ENCODE measurements around the gene LYZ. TPM values are rescaled to one million over a fixed set of nuclear protein-coding genes. Genes with fewer than 3 reads are reported as not detected.

The LYZ gene
- polyA plus RNA-seq, 1 donor from 2014 or later = 9.2 TPM

DNA sequence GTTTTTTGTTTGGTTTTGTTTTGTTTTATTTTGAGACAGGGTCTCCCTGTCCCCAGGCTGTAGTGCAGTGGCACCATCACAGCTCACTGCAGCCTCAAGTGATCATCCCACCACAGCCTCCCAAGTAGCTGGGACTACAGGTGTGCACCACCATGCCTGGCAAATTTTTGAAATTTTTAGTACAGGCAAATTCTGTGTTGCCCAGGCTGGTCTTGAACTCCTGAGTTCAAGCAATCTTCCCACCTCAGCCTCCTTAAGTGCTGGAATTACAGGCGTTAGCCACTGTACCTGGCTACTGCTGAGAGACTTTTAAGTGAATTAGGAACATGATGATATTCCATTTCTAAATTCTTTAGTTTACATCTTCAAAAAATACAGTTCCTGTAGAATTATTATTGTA is 2.6 kb downstream of the LYZ start:
- no peak overlapping the region for H3K4me3 Mint-ChIP-seq
- no peaks in the 10 kb centered on the region for H3K36me3 Mint-ChIP-seq
- peaks cover 3 to 7% (median 6%) of the 10 kb centered on the region in 3 donors for H3K4me1 Mint-ChIP-seq
- no peaks in the 10 kb centered on the region for H3K9me3 Mint-ChIP-seq
- H3K27me3 Mint-ChIP-seq = peaks cover 2% of the 10 kb centered on the region
- H3K27ac Mint-ChIP-seq = no peak overlapping the region

DNA sequence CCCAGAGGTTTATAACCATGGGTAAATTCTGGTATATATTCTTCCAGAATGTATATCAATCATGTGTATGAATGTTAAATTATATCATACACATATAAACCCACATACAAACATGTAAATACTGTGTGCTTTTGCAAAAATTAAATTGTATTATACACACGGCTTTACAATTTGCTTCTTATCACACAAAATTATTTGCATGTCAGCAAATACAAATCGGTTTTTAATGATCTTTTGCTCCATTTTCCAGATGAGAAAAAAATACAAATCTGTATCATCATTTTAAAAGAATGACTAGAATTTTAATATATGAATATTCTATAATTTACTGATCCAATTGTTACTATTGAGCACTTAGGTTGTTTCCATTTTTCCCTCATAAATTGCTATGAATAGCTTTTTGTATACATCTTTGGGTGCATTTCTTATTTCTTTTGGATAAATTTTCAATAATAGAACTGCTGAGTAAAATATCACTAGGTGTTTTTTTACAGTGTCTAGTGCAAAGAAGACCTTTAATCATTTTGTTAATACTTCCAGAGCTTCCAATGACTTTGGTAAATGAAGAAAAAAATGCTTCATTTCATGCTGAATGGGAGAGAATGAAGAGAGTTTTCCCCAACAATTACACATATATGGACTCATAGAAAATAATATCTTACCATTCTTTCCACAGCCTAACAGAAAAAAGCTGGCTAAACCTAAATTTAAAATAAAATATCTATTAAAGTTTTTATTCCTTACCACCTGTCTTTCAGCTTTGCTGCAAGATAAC is 3.5 kb downstream of the LYZ start:
- Mint-ChIP-seq H3K4me3 (no peak overlapping the region), H3K4me1 (peaks cover 3 to 7% (median 6%) of the 10 kb centered on the region in 3 donors), H3K27me3 (peaks cover 2% of the 10 kb centered on the region), H3K27ac (no peak overlapping the region), H3K9me3 (no peaks in the 10 kb centered on the region), H3K36me3 (no peaks in the 10 kb centered on the region)

DNA sequence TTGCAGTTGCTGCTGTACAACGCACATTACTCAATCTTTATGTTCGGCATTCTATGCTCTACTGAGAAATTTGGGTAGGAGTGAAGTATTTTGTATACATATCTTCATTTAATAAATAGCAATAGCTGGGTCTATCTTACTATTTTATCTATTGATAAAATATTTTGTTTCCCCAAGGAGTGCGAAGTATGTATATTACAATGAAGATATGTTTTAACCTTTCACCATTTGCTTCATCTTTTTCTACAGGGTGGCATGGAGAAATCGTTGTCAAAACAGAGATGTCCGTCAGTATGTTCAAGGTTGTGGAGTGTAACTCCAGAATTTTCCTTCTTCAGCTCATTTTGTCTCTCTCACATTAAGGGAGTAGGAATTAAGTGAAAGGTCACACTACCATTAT is 4.7 kb downstream of the LYZ start:
- H3K9me3 Mint-ChIP-seq = no peaks in the 10 kb centered on the region
- no peak overlapping the region for H3K4me3 Mint-ChIP-seq
- H3K27me3 Mint-ChIP-seq = peaks cover 2% of the 10 kb centered on the region
- peaks cover 6 to 10% (median 9%) of the 10 kb centered on the region in 3 donors for H3K4me1 Mint-ChIP-seq
- no peak overlapping the region for H3K27ac Mint-ChIP-seq
- H3K36me3 Mint-ChIP-seq = no peaks in the 10 kb centered on the region

DNA sequence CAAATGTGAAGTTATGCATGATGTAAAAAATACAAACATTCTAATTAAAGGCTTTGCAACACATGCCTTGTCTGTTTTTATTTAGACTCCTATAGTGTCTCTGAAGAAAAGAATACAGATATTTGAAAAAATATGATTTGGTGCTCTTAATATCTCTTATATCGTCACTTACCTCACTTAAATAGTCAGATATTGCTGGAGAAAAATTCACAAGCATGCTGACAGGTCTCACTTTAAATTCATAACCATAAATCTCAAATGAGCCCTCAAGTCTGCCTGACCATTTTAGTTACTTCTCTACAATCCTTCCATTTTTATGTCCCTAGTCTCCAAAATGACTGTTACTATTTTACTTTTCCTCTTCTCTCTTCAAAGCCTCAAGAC is 6.0 kb downstream of the LYZ start:
- Mint-ChIP-seq H3K27ac (no peak overlapping the region), H3K36me3 (no peaks in the 10 kb centered on the region), H3K27me3 (peaks cover 2% of the 10 kb centered on the region), H3K9me3 (no peaks in the 10 kb centered on the region), H3K4me3 (no peak overlapping the region), H3K4me1 (peaks cover 6 to 8% (median 7%) of the 10 kb centered on the region in 3 donors)

DNA sequence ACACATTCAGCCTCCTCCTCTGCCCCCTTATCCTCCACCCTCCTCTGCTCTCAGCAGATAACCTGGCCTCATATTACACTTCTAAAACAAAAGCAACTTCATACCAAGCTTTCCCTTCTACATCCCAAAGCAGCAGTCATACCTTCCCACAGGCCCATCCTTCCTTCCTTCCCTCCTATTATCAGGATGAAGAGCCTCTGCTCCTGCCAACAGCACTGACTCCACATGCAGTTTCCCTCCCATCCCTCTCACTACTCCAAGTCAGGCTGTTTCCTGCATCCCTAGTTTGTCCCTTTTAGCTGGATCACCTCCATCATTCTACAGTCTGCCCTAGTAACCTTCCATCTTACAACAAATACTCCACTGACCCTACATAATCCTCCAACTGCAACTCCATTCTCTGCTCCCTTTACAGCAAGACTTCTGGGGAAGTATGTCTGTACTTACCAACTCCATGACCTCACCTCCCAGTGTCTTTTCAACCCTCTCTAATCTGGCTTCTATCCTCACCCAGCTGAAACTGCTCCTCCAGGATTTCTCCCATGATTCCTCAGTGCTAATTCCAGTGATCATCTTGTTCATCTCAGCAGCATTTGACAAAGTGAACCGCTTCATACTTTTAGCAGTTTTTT is 6.5 kb downstream of the LYZ start:
- H3K4me3 Mint-ChIP-seq = no peak overlapping the region
- H3K9me3 Mint-ChIP-seq = no peaks in the 10 kb centered on the region
- H3K36me3 Mint-ChIP-seq = no peaks in the 10 kb centered on the region
- no peak overlapping the region for H3K27ac Mint-ChIP-seq
- peaks cover 10 to 13% (median 10%) of the 10 kb centered on the region in 3 donors for H3K4me1 Mint-ChIP-seq
- H3K27me3 Mint-ChIP-seq = peaks cover 2% of the 10 kb centered on the region

DNA sequence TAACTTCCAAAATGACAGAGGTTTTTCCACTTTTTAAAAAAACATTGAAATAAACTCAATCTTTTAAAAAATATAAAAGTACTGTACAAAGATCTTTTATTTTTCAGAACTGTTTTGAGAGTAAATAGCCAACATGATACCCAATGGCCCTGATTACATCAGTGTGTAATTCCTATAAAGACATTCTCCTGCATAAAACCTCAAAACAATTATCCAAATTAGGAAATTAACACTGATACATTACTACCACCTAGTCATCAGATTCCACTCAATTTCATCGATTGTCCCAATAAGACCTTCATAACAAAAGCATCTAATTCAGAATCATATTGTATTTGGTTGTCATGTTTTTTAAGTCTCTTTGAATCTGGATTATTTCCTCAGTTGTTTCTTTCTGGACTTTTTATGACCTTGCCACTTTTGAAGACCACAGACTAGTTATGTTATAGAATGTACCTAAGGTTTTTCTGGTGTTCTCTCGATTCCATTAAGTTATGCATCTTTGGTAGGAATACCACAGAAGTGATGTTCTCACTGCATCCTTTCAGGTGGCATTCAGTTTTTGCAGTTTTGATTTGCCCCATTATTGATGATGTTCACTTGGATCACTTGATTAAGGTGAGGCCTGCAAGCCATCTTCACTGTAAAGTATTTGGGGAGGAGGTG is 7.3 kb downstream of the LYZ start:
- H3K4me1 Mint-ChIP-seq = peaks cover 13 to 18% (median 14%) of the 10 kb centered on the region in 3 donors
- H3K4me3 Mint-ChIP-seq = no peak overlapping the region
- no peak overlapping the region for H3K27ac Mint-ChIP-seq
- no peaks in the 10 kb centered on the region for H3K9me3 Mint-ChIP-seq
- H3K36me3 Mint-ChIP-seq = no peaks in the 10 kb centered on the region
- peaks cover 2% of the 10 kb centered on the region for H3K27me3 Mint-ChIP-seq

DNA sequence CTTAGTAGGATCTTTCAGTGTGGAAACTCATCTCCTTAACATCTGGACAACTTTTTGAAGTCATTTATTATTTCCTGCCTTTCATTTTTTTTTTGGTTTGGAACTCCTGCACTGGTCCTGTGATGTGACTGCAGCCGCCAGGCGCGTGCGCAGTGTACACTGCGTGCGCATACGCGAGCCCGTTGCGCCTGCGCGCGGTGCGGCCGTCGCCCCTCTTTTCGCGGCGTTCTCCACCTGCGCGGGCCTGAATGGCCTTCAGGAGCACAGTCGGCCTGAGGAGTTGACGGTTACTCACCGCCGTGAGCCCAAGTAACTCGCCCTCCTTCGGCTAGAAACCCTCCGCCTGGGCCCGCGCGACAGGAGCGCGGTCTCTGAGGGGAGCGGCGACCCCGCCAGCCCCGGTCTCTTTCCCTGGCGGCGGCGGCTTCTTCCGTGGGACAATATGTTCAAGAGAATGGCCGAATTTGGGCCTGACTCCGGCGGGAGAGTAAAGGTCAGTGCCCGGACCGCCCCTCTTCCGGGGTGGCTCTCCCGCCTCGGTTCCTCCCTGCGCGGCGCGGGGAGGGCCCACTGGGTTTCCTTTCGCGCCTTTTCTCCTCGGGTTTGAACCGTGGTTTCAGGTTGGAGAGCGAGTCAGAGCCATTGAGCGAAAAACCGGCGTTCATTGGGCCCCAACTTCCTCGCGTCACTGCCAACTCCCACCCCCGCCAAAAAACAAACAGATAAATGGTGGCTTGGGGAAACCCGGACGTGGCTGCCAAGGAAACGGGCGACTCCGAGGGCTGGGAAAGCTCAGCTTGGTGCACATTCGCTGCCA is 11.6 kb downstream of the LYZ start, which contains the start of gene YEATS4:
Gene YEATS4 (plus strand): TSS at position 213 of the 817 bp plus-strand sequence. CDS start 230 bp downstream, at position 443.
- Mint-ChIP-seq H3K36me3 (no peaks in the 10 kb centered on the region), H3K27me3 (no peaks in the 10 kb centered on the region), H3K4me1 (peaks cover 16 to 22% (median 18%) of the 10 kb centered on the region in 3 donors)

DNA sequence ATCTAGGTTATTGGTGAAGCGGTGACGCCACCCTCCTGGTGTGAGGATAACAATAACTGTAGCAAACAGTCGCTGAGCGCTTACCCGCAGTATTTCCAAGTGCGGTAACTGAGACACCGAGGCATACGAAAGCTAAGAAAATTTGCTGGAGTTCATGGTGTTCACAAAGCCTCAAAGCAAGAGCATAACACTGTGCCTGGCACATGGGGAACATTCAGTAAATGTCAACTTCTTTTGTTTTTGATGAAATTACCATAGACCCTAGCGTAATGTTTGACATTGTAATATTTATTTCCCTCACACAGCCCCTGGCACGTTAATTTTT is 12.1 kb downstream of the LYZ start:
- H3K9me3 Mint-ChIP-seq = no peaks in the 10 kb centered on the region
- H3K4me1 Mint-ChIP-seq = peaks cover 16 to 22% (median 18%) of the 10 kb centered on the region in 3 donors

More for the DNA sequence above, 11.6 kb downstream of the LYZ start, which contains the start of gene YEATS4:
- Mint-ChIP-seq H3K27ac (peak within 1 kb of the TSS; percentile 80 to 97 (median 80)), H3K9me3 (no peaks in the 10 kb centered on the region), H3K4me3 (peak within 1 kb of the TSS; percentile 86 to 91 (median 88))

DNA sequence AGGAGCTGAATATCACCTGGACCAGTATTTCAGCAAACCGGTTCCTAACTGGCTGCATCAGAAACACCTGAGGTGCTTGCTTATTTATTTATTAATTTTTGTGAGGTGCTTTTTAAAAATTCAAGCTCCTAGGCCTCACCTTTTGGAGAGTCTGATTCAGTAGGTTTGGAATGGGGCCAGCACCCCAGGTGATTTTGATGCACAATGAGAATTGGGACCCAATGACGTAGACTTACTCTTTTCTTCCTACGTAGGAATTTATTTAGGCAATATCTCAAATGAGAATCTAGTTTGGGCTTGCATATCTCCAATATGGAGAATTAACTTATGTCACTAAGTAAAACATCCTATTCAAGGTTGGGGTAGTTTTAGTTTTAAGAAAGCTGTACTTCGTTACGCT is 18.6 kb downstream of the LYZ start:
- Mint-ChIP-seq H3K36me3 (peaks cover 4% of the 10 kb centered on the region), H3K4me1 (peaks cover 0 to 5% (median 2%) of the 10 kb centered on the region in 3 donors), H3K27me3 (no peaks in the 10 kb centered on the region), H3K4me3 (no peak overlapping the region), H3K9me3 (no peaks in the 10 kb centered on the region), H3K27ac (no peak overlapping the region)

More for the DNA sequence above, 12.1 kb downstream of the LYZ start:
- H3K27ac Mint-ChIP-seq = peak overlapping the region; percentile 80 to 97 (median 80)
- no peaks in the 10 kb centered on the region for H3K36me3 Mint-ChIP-seq
- peak overlapping the region; percentile 86 to 91 (median 88) for H3K4me3 Mint-ChIP-seq
- no peaks in the 10 kb centered on the region for H3K27me3 Mint-ChIP-seq

DNA sequence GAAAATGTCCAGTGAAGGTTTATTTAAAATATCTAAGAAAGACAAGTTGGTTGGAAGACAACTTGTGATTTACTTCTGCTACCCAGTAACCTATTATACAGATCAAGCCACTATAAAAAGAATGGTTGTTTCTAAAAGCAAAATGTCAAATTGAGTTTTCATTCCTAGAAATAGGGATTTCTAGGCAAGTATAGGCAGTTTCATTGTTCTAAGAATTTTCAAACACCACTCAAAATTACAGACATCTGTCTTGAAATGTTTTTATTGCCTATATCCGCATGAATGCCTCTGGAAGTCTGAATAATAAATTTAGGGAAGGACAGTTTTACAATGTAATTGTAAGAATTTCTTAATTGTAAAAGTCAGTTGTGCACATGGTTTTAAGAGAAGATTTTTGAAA is 20.0 kb downstream of the LYZ start:
- no peak overlapping the region for H3K4me3 Mint-ChIP-seq
- no peaks in the 10 kb centered on the region for H3K9me3 Mint-ChIP-seq
- H3K4me1 Mint-ChIP-seq = peaks cover 0 to 3% (median 2%) of the 10 kb centered on the region in 3 donors
- no peak overlapping the region for H3K27ac Mint-ChIP-seq
- H3K36me3 Mint-ChIP-seq = peaks cover 11% of the 10 kb centered on the region
- H3K27me3 Mint-ChIP-seq = no peaks in the 10 kb centered on the region

DNA sequence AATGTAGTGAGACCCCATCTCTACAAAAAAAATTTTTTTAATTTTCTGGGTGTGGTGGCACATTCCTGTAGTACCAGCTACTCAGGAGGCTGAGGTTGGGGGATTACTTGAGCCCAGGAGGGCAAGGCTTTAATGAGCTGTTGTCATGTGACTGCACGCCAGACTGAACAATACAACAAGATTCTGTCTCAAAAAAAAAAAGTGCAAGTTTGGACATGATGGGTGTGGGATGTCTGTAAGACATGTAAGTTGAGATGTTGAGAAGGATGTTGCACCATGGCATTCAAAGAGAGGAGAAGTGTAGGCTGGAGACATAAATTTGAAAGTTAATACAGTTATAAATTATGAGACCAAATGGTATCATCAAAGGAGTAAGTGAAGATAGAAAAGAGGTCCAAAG is 34.9 kb downstream of the LYZ start:
- no peaks in the 10 kb centered on the region for H3K9me3 Mint-ChIP-seq
- peaks cover 8% of the 10 kb centered on the region for H3K36me3 Mint-ChIP-seq
- no peak overlapping the region for H3K4me3 Mint-ChIP-seq
- no peaks in the 10 kb centered on the region for H3K27me3 Mint-ChIP-seq
- peaks cover 0 to 6% (median 2%) of the 10 kb centered on the region in 3 donors for H3K4me1 Mint-ChIP-seq
- H3K27ac Mint-ChIP-seq = no peak overlapping the region

DNA sequence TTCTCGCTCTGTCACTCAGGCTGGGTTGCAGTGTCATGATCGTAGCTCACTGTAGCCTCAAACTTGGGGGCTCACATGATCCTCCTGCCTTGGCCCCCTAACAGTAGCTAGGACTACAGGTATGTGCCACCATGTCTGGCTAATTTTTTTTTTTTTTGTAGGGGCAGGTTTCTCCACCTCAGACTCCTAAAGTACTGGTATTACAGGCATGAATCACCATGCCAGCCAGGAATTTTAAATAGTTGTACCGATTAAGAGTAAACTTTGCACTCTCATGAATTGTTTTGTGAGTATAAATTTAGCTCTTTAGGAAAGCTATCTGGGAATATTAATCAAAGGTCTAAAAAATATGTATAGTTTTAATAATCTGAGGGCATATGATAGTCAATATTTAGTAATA is 36.9 kb downstream of the LYZ start:
- Mint-ChIP-seq H3K4me1 (peaks cover 0 to 6% (median 2%) of the 10 kb centered on the region in 3 donors), H3K27ac (no peak overlapping the region), H3K4me3 (no peak overlapping the region), H3K36me3 (peaks cover 3% of the 10 kb centered on the region), H3K9me3 (no peaks in the 10 kb centered on the region), H3K27me3 (no peaks in the 10 kb centered on the region)

DNA sequence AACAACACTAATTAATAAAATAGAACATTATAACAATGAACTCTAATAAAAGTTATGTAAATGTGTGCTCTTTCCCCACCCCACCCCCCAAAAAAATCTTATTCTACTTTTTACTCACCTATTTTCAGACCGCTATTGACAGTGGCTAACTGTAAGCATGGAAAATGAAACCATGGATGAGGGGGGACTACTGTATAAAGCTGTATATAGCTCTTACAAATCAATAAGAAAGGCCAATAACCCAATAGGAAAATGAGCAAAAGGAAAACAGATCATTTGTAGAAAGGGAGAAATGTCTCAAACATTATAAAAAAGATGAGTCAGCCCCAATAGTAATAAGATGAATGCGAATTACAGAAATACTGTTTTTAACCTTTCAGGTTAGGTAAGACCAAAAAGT is 38.7 kb downstream of the LYZ start:
- Mint-ChIP-seq H3K36me3 (peaks cover 5% of the 10 kb centered on the region), H3K27me3 (no peaks in the 10 kb centered on the region), H3K9me3 (no peaks in the 10 kb centered on the region), H3K4me1 (peaks cover 0 to 6% (median 2%) of the 10 kb centered on the region in 3 donors), H3K4me3 (no peak overlapping the region), H3K27ac (no peak overlapping the region)

DNA sequence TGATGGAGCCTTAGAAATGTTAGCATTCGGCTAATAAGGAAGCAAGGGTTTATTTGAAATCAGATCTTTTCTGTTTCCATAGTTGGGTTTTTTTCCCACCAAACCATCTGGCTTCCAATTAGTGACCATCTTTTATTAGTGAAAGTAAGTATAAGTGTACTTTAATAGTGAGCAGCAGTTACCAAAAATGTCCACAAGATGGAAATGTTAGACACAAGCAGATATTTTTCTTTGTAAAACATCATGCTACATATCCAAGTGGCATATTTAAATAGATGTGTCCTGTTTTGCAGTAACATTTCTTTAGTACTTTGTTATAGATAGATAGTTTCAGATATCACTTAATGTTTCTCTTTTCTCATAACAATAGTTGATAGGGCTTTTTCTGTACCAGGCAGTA is 40.2 kb downstream of the LYZ start:
- Mint-ChIP-seq H3K4me3 (no peak overlapping the region), H3K9me3 (no peaks in the 10 kb centered on the region), H3K27me3 (no peaks in the 10 kb centered on the region), H3K4me1 (peaks cover 0 to 6% (median 2%) of the 10 kb centered on the region in 3 donors), H3K36me3 (peaks cover 6% of the 10 kb centered on the region), H3K27ac (no peak overlapping the region)

DNA sequence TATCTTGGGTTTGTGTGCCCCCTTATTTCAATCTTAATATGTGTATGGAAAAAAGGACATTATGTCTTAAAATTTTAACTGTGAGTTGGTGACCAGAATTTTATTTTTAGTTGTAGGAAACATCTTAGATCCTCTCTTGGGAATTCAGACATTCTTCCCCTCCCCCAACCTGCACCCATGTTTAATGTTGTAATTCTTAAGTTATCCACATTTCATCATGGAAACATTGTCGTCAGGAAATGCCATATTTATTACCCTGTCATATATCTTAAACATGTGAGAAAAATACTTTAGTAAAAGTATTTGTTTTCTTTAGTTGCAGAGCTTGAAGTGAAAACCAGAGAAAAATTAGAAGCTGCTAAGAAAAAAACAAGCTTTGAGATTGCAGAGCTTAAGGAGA is 41.6 kb downstream of the LYZ start:
- Mint-ChIP-seq H3K9me3 (no peaks in the 10 kb centered on the region), H3K36me3 (peaks cover 3% of the 10 kb centered on the region), H3K4me3 (no peak overlapping the region), H3K4me1 (no peaks in the 10 kb centered on the region), H3K27ac (no peak overlapping the region), H3K27me3 (no peaks in the 10 kb centered on the region)

Measured in IgD-negative memory B cell (primary cell).